ENCODE data around the gene GRAMD2B.
A peak's percentile ranks its signal among the peaks of the same experiment; 100 is the strongest.

Gene GRAMD2B

DNA sequence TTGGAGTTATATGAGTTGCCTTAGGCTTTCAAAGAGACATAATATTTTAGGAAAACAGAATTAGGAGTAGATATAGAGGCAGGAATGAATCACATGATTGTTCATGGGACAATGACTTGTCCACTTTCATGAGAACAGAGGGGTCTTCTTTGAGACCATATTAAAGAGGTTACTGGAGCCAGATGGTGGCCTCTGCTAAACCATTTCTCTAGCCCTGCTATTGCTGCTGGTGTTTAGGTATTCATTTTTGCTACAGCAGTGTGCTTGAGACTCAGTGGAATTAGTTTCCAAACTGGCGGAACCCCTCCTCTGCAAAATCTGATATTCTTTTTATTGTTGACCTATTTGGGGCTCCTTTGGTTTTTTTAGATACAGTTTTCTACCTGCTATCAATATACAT is 31.3 kb downstream of the GRAMD2B start (continued):
- TF ChIP-seq, protein P1, sequence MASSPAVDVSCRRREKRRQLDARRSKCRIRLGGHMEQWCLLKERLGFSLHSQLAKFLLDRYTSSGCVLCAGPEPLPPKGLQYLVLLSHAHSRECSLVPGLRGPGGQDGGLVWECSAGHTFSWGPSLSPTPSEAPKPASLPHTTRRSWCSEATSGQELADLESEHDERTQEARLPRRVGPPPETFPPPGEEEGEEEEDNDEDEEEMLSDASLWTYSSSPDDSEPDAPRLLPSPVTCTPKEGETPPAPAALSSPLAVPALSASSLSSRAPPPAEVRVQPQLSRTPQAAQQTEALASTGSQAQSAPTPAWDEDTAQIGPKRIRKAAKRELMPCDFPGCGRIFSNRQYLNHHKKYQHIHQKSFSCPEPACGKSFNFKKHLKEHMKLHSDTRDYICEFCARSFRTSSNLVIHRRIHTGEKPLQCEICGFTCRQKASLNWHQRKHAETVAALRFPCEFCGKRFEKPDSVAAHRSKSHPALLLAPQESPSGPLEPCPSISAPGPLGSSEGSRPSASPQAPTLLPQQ (tag by site-specific recombination; IDR thresholded peaks at IDR 0.05) = no peak
- TF ChIP-seq GLIS1 (tag by site-specific recombination; IDR thresholded peaks at IDR 0.05) = no peak
- no peak for TF ChIP-seq ZNF121 (tag by site-specific recombination; IDR thresholded peaks at IDR 0.05)
- TF ChIP-seq ZNF624 (tag by site-specific recombination; IDR thresholded peaks at IDR 0.05) = no peak
- TF ChIP-seq GFI1B (tag by site-specific recombination; IDR thresholded peaks at IDR 0.05) = no peak
- TF ChIP-seq, protein P2, sequence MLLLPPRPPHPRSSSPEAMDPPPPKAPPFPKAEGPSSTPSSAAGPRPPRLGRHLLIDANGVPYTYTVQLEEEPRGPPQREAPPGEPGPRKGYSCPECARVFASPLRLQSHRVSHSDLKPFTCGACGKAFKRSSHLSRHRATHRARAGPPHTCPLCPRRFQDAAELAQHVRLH (tag by site-specific recombination; IDR thresholded peaks at IDR 0.05) = no peak
- TF ChIP-seq ZNF707 (tag by site-specific recombination; IDR thresholded peaks at IDR 0.05) = no peak
- no peak for TF ChIP-seq ZNF837 (tag by site-specific recombination; IDR thresholded peaks at IDR 0.05)

- peaks cover 7% of the 10 kb centered on the region; the same call in 1 of the 2 replicates for H3K4me1 ChIP-seq (ENCODE audit: control insufficient read depth, insufficient read depth, low read length)
- H3K27ac ChIP-seq (ENCODE audit: extremely low read depth, low read depth, low read length) = no peak overlapping the region
- no peaks in the 10 kb centered on the region for H3K9me3 ChIP-seq (ENCODE audit: control insufficient read depth, insufficient read depth, low read depth, low read length)
- TF ChIP-seq ZBTB21 (tag by site-specific recombination; IDR thresholded peaks at IDR 0.05) (no peak), PRDM1 (tag by site-specific recombination; IDR thresholded peaks at IDR 0.05) (peak; percentile 56)
- no peaks in the 10 kb centered on the region for H3K36me3 ChIP-seq (ENCODE audit: control insufficient read depth in 2 of 2, insufficient read depth in 1 of 2, low read length in 2 of 2)
- ChIA-PET POLR2A (no interaction called here), CTCF (interaction anchor here (1.5 kb wide), 1 partner anchor 45 kb away, joined by 6 read pairs; no protein-coding TSS in a partner anchor)
- no peak overlapping the region for H3K4me3 ChIP-seq (ENCODE audit: low read depth, low read length)
These were observed 32.1 kb downstream of the GRAMD2B start for GRCh38 chr5:126455264-126455663.

- ChIA-PET CTCF (interaction anchor here (0.6 to 1.5 kb wide), 2 partner anchors 44 to 137 kb away, joined by 3 to 6 read pairs; no protein-coding TSS in a partner anchor), POLR2A (no interaction called here)
- Histone ChIP-seq H3K4me1 (ENCODE audit: control insufficient read depth, insufficient read depth, low read length) (peaks cover 7% of the 10 kb centered on the region; the same call in 1 of the 2 replicates), H3K36me3 (ENCODE audit: control insufficient read depth in 2 of 2, insufficient read depth in 1 of 2, low read length in 2 of 2) (no peaks in the 10 kb centered on the region), H3K27ac (ENCODE audit: extremely low read depth, low read depth, low read length) (no peak overlapping the region), H3K4me3 (ENCODE audit: low read depth, low read length) (no peak overlapping the region), H3K9me3 (ENCODE audit: control insufficient read depth, insufficient read depth, low read depth, low read length) (no peaks in the 10 kb centered on the region)
- TF ChIP-seq ZNF610 (tag by site-specific recombination; IDR thresholded peaks at IDR 0.05; ENCODE audit: borderline replicate concordance) = no peak
- no peak for TF ChIP-seq ZNF114 (tag by site-specific recombination; IDR thresholded peaks at IDR 0.05)
- TF ChIP-seq PRDM6 (tag by site-specific recombination; IDR thresholded peaks at IDR 0.05) = peak; percentile 68
- no peak for TF ChIP-seq ZNF221 (tag by site-specific recombination; IDR thresholded peaks at IDR 0.05; ENCODE audit: borderline replicate concordance)
- TF ChIP-seq BCL11B (tag by site-specific recombination; IDR thresholded peaks at IDR 0.05; ENCODE audit: low read depth) = no peak
- TF ChIP-seq YY2 (tag by site-specific recombination; IDR thresholded peaks at IDR 0.05) = no peak
These were observed 32.5 kb downstream of the GRAMD2B start for GRCh38 chr5:126455728-126456127.

- H3K4me1 ChIP-seq (ENCODE audit: control insufficient read depth, insufficient read depth, low read length) = peaks cover 7% of the 10 kb centered on the region; the same call in 1 of the 2 replicates
- no peak for TF ChIP-seq ZBTB17 (tag by site-specific recombination; IDR thresholded peaks at IDR 0.05)
- no peak for TF ChIP-seq YY1 (tag by site-specific recombination; IDR thresholded peaks at IDR 0.05)
- no peak for TF ChIP-seq ZNF23 (tag by site-specific recombination; IDR thresholded peaks at IDR 0.05; ENCODE audit: borderline replicate concordance)
- no peak for TF ChIP-seq ZNF146 (tag by site-specific recombination; IDR thresholded peaks at IDR 0.05)
- TF ChIP-seq ZNF133 (tag by site-specific recombination; IDR thresholded peaks at IDR 0.05) = no peak
- no peak for TF ChIP-seq ZNF341 (tag by site-specific recombination; IDR thresholded peaks at IDR 0.05; ENCODE audit: low read depth)
- peak; percentile 51; the same call in 1 of the 2 replicates for TF ChIP-seq ZNF121 (tag by site-specific recombination; IDR thresholded peaks at IDR 0.05)
- no peak for TF ChIP-seq ZNF514 (tag by site-specific recombination; IDR thresholded peaks at IDR 0.05)
- no peak for TF ChIP-seq ZNF639 (tag by site-specific recombination; IDR thresholded peaks at IDR 0.05)
- H3K9me3 ChIP-seq (ENCODE audit: control insufficient read depth, insufficient read depth, low read depth, low read length) = no peaks in the 10 kb centered on the region
- ChIA-PET POLR2A (no interaction called here), CTCF (interaction anchor here (0.6 to 1.5 kb wide), 2 partner anchors 44 to 137 kb away, joined by 3 to 6 read pairs; no protein-coding TSS in a partner anchor)
- H3K27ac ChIP-seq (ENCODE audit: extremely low read depth, low read depth, low read length) = no peak overlapping the region
- H3K36me3 ChIP-seq (ENCODE audit: control insufficient read depth in 2 of 2, insufficient read depth in 1 of 2, low read length in 2 of 2) = no peaks in the 10 kb centered on the region
- H3K4me3 ChIP-seq (ENCODE audit: low read depth, low read length) = no peak overlapping the region
These were observed 33.1 kb downstream of the GRAMD2B start for GRCh38 chr5:126456217-126456820.

Data from HEK293 (cell line).